ENCODE measurements around the gene USP4. TPM values are rescaled to one million over a fixed set of nuclear protein-coding genes. Genes with fewer than 3 reads are reported as not detected.

Gene USP4
- total and polyA plus RNA-seq, 2 of the 8 experiments (the other 6 are each of a cell fraction or from before 2014, with no cell fraction given): 16.0 to 27.8 TPM

DNA sequence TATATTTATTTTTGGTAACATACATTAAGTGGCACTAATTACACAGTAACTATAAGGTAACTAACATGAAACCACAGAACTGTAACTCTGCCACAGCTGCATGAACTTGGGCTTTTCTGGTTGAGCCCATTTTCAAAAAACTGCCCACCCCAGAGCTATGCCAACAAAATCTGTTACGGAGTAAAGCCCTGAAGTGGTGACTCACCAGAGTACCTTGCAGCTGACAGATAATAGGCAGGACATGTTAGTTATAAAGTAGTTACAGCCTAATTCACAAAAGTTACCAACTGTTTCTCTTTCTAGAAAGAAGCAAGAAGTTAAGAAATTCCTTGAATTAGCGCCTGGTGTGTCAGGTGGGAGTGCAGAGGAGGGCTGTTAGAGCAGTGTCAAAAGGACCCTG is 19.8 kb upstream of the USP4 start:
- no peak overlapping the region for H3K4ac ChIP-seq (replicated peaks; ENCODE audit: insufficient read length, low read depth, low read length)
- 93% methylated on average over 2 of the region's 2 CpGs; no CpG with 5 or more reads in 1 of the 2 experiments for WGBS, 2 experiments (ENCODE audit: extremely low coverage in 1 of 2, insufficient coverage in 1 of 2, insufficient read length in 1 of 2, insufficient replicate concordance in 2 of 2, low coverage in 1 of 2, low lambda C conversion rate in 2 of 2, missing lambda C conversion rate in 1 of 2)
- no peak for DNase-seq (ENCODE audit: low read depth in 1 of 2, low spot score in 2 of 2)
- no peak overlapping the region for H3K9ac ChIP-seq (replicated peaks in 1 of 4; ENCODE audit: extremely low read depth in 1 of 4, low read depth in 3 of 4, low read length in 3 of 4)
- H4K5ac ChIP-seq (ENCODE audit: insufficient read length, low read depth, low read length): no peak overlapping the region
- no peak overlapping the region for H4K8ac ChIP-seq (ENCODE audit: extremely low read depth, insufficient read depth, low read length)
- no peak overlapping the region for H2BK120ac ChIP-seq (replicated peaks; ENCODE audit: low read depth, low read length)
- H3K4me3 ChIP-seq (ENCODE audit: extremely low read depth in 1 of 4, insufficient read depth in 2 of 4, low read depth in 3 of 4, low read length in 4 of 4): no peak overlapping the region; a peak in 1 of 8 replicates
- no peak overlapping the region for H2AFZ ChIP-seq (ENCODE audit: low read length)
- no peak overlapping the region for H3K14ac ChIP-seq (ENCODE audit: insufficient read length)
- no peak overlapping the region for H2BK15ac ChIP-seq (ENCODE audit: low read length)
- H3K23ac ChIP-seq (ENCODE audit: insufficient read length): no peak overlapping the region
- no peak overlapping the region for H4K91ac ChIP-seq (replicated peaks; ENCODE audit: insufficient read length, low read length)
- peaks cover 11 to 45% (median 31%) of the 10 kb centered on the region in 4 experiments for H3K36me3 ChIP-seq (ENCODE audit: control insufficient read depth in 2 of 4, insufficient read depth in 4 of 4, low read length in 3 of 4)
- ChIA-PET POLR2A (ENCODE audit: partially characterized antibody) (interaction anchor here (0.9 to 2.4 kb wide), 7 partner anchors 10 to 188 kb away, joined by 3 to 20 read pairs (median 5); partner anchors contain the start of genes KLHDC8B, RHOA and USP4), CTCF (ENCODE audit: partially characterized antibody) (interaction anchor here (1.3 to 1.6 kb wide), 4 partner anchors 20 to 95 kb away, joined by 3 to 11 read pairs (median 5); partner anchors contain the start of gene USP4)
- no peak overlapping the region for H2BK20ac ChIP-seq (ENCODE audit: low read length)
- H3K56ac ChIP-seq (replicated peaks; ENCODE audit: insufficient read length, low read depth, low read length): no peak overlapping the region
- FAIRE-seq: no peak
- peaks cover 0 to 3% of the 10 kb centered on the region in 2 experiments for H4K20me1 ChIP-seq (replicated peaks in 1 of 2; ENCODE audit: control insufficient read depth in 1 of 2, insufficient read depth in 2 of 2, low read length in 2 of 2)
- no peak overlapping the region for H3K27ac ChIP-seq (ENCODE audit: low read depth, low read length)
- H3K18ac ChIP-seq (ENCODE audit: extremely low read depth, low read length): no peak overlapping the region
- no peak overlapping the region for H2BK5ac ChIP-seq (ENCODE audit: low read depth, low read length)
- peaks cover 4% of the 10 kb centered on the region; the same call in 1 of the 2 replicates for H3K23me2 ChIP-seq (ENCODE audit: low read depth, low read length)
- H3K79me1 ChIP-seq (ENCODE audit: low read depth, low read length): no peaks in the 10 kb centered on the region; the same call in 1 of the 2 replicates
- H3K9me3 ChIP-seq (ENCODE audit: insufficient read depth in 2 of 2, low read depth in 1 of 2, low read length in 1 of 2): no peaks in the 10 kb centered on the region
- peaks cover 1 to 3% (median 3%) of the 10 kb centered on the region in 4 experiments; a peak in 4 of 7 replicates for H3K4me1 ChIP-seq (replicated peaks in 1 of 4; ENCODE audit: control insufficient read depth in 3 of 4, insufficient read depth in 4 of 4, low read length in 3 of 4)
- peak overlapping the region in 1 of 2 experiments; percentile 75; a peak in 1 of 4 replicates for H3K4me2 ChIP-seq (ENCODE audit: insufficient read depth in 1 of 2, low read depth in 2 of 2, low read length in 2 of 2)
- H2BK12ac ChIP-seq (ENCODE audit: low read depth, low read length): no peak overlapping the region
- no peaks in the 10 kb centered on the region for H3K27me3 ChIP-seq (replicated peaks in 1 of 4; ENCODE audit: control insufficient read depth in 3 of 4, extremely low read depth in 1 of 4, insufficient read depth in 3 of 4, low read length in 3 of 4)
- H3K79me2 ChIP-seq (ENCODE audit: control insufficient read depth in 1 of 2, insufficient read depth in 2 of 2, low read length in 2 of 2): peaks cover 0 to 14% of the 10 kb centered on the region in 2 experiments; a peak in 2 of 4 replicates
- no peak overlapping the region for H2AK5ac ChIP-seq (ENCODE audit: low read depth, low read length)
- TF ChIP-seq CREB1 (IDR thresholded peaks at IDR 0.05) (no peak), TEAD4 (IDR thresholded peaks at IDR 0.05; ENCODE audit: low read depth, low read length) (no peak), JUND (IDR thresholded peaks at IDR 0.05; ENCODE audit: low read length) (no peak), NRF1 (IDR thresholded peaks at IDR 0.05; ENCODE audit: low read depth, low read length) (no peak), POLR2A (IDR thresholded peaks at IDR 0.05; ENCODE audit: control extremely low read depth in 1 of 2, low read depth in 2 of 2, low read length in 2 of 2) (no peak), RNF2 (IDR thresholded peaks at IDR 0.05; ENCODE audit: borderline replicate concordance, low read depth, low read length, missing control alignments, poor library complexity, severe bottlenecking) (no peak), TAF1 (IDR thresholded peaks at IDR 0.05; ENCODE audit: low read depth, low read length) (no peak), TBP (IDR thresholded peaks at IDR 0.05; ENCODE audit: low read depth, low read length) (no peak), SP4 (IDR thresholded peaks at IDR 0.05; ENCODE audit: low read length) (no peak), PHF8 (conservative IDR thresholded peaks at IDR 0.05; ENCODE audit: low read depth, low read length) (no peak), CTBP2 (IDR thresholded peaks at IDR 0.05; ENCODE audit: borderline replicate concordance, insufficient read depth, insufficient read length, low read length) (no peak), ASH2L (IDR thresholded peaks at IDR 0.05; ENCODE audit: low read length) (no peak)
- TF ChIP-seq, protein P1, sequence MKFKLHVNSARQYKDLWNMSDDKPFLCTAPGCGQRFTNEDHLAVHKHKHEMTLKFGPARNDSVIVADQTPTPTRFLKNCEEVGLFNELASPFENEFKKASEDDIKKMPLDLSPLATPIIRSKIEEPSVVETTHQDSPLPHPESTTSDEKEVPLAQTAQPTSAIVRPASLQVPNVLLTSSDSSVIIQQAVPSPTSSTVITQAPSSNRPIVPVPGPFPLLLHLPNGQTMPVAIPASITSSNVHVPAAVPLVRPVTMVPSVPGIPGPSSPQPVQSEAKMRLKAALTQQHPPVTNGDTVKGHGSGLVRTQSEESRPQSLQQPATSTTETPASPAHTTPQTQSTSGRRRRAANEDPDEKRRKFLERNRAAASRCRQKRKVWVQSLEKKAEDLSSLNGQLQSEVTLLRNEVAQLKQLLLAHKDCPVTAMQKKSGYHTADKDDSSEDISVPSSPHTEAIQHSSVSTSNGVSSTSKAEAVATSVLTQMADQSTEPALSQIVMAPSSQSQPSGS (IDR thresholded peaks at IDR 0.05; ENCODE audit: low read length): no peak
